DMS153 treated with DMSO at 0.1 percent for 48 hours (cell line): ENCODE results near the gene SMC5.
A peak's percentile ranks its signal among the peaks of the same experiment; 100 is the strongest.
"Not testable (repeated sequence)": the region's sequence is repeated elsewhere in the genome, so short reads cannot be mapped to it uniquely, and the experiment has no call there.

Source experiments
- DNase-seq: peaks from one replicate; lab custom pipeline; 2025; ENCODE audit not compliant: unreplicated experiment; lab: John Stamatoyannopoulos, UW

Gene SMC5

DNA sequence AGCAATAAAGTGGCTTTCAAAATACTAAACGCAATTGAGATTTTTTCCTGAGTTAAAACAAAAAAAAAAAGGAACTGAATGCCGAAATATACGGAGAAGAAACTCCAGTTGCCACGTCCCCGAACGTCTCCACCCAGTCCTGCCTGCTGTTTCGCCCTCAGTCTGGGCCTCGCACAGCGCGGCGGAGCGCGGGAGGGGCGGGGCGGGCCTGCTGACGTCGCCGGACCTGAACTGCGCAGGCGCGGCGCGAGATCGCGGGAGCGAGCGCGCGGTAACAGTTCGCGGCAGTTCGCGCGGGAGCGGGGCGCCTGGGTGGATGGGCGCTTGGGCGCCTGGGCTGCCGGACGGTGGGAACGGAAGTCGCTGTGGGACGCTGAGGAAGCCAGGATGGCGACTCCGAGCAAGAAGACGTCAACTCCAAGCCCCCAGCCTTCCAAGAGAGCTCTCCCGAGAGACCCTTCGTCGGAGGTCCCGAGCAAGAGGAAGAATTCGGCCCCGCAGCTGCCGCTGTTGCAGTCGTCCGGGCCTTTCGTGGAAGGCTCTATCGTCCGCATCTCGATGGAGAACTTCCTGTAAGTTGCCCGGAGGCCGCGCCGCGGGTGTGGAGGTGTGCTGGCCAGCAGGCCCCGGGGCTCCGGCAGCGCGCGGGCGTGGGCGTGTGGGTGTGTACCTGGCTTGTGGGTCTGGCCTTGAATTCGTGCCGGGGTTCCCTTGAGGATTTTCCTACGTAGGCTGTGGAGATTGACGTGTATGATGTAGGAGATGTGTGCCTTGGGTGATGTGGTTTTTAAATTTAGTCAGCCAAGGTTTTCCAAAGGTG, at the start of gene SMC5:
SMC5 (plus strand) TSS at position 287 of the 820 bp plus-strand sequence; CDS start at position 388, 101 bp downstream.
- DNase-seq = peak; percentile 83

GRCh38 chr9:70217029-70217428, 41.7 kb upstream of the SMC5 start:
- DNase-seq = no peak

DNA sequence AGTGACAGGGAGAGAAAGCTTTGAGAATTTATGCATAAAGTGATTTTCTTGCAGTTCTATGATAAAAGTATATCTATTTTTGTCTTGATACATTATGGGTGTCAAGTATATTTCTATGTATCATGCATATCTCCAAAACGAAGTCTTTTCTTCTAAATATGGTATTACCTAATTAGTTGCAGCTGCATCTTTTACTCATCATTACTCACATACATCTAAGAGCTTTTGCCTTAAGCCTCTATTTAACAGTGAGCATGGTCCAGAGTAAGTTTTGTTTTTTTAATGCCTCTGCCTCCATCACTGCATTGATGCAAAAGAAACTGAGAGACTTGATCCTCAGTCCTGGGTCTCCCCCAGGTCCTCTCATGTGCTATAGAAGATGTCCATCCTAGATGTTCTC, 40.0 kb upstream of the SMC5 start:
- no peak for DNase-seq

GRCh38 chr9:70220216-70220615, 38.6 kb upstream of the SMC5 start:
- DNase-seq = no peak

- DNase-seq = no peak
These were observed 36.4 kb upstream of the SMC5 start for GRCh38 chr9:70222354-70222753.

- DNase-seq = no peak
These were observed 30.7 kb upstream of the SMC5 start for GRCh38 chr9:70228118-70228517.

- no peak for DNase-seq
These were observed 30.2 kb upstream of the SMC5 start for GRCh38 chr9:70228611-70229010.

DNA sequence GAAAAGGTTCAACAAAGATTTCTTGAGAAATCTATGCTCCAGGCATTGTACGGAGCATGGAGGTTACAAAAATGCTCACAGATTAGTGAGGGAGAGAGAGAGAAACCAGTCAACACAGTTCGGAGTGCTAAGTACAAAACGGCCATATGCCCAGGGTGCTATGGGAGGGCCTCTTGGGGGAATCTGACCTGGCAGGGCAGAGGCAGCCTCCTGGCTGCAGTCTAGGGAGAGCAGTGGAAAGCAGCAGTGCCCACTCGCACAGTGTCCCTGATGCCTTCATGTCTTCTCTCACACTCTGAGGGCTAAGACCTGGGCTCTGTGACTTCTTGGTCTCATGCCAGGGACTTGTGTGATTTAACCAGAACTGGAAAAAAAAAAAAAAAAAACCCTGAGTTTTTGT, 29.8 kb upstream of the SMC5 start:
- DNase-seq = no peak

- no peak for DNase-seq
These were observed 29.2 kb upstream of the SMC5 start for GRCh38 chr9:70229579-70229978.

DNA sequence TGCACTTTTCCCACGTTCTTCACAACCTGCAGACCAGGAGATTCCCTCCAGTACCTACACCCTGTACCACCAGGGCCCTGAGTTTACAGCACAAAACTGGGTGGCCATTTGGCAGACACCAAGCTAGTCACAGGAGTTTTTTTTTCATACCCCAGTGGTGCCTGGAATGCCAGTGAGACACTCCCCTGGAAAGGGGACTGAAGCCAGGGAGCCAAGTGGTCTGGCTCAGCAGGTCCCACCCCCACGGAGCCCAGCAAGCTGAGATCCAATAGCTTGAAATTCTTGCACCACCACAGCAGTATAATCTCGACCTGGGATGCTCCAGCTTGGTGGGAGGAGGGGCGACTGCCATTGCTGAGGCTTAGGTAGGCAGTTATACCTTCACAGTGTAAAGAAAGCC, 26.3 kb upstream of the SMC5 start:
- DNase-seq = no peak

- not testable (repeated sequence) for DNase-seq
These were observed 24.6 kb upstream of the SMC5 start for GRCh38 chr9:70234208-70234607.

- not testable (repeated sequence) for DNase-seq
These were observed 12.8 kb upstream of the SMC5 start for GRCh38 chr9:70245952-70246351.

GRCh38 chr9:70250221-70250620, 8.6 kb upstream of the SMC5 start:
- DNase-seq = no peak

- DNase-seq = no peak
These were observed 3.3 kb upstream of the SMC5 start for GRCh38 chr9:70255486-70255885.

- no peak for DNase-seq
These were observed 2.6 kb upstream of the SMC5 start for GRCh38 chr9:70256123-70256551.

- no peak for DNase-seq
These were observed 1.3 kb upstream of the SMC5 start for GRCh38 chr9:70257502-70257901.

- DNase-seq = peak; percentile 83
These were observed 637 bp upstream of the SMC5 start for GRCh38 chr9:70257991-70258691.

- no peak for DNase-seq
These were observed 679 bp downstream of the SMC5 start for GRCh38 chr9:70259512-70259802.

DNA sequence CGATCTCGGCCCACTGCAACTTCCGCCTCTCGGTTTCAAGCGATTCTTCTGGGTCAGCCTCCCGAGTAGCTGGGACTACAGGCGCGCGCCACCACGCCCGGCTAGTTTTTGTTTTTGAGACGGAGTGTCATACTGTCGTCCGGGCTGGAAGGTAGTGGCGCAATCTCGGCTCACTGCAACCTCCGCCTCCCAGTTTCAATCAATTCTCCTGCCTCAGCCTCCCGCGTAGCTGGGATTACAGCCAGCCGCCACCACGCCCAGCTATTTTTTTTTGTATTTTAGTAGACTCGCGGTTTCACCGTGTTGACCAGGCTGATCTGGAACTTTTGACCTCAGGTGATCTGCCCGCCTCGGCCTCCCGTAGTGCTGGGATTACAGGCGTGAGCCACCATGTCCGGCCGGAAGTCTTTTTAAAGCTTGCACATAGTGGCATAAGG, 1.2 kb downstream of the SMC5 start:
- DNase-seq = no peak

GRCh38 chr9:70260606-70261005, 1.8 kb downstream of the SMC5 start:
- no peak for DNase-seq

DNA sequence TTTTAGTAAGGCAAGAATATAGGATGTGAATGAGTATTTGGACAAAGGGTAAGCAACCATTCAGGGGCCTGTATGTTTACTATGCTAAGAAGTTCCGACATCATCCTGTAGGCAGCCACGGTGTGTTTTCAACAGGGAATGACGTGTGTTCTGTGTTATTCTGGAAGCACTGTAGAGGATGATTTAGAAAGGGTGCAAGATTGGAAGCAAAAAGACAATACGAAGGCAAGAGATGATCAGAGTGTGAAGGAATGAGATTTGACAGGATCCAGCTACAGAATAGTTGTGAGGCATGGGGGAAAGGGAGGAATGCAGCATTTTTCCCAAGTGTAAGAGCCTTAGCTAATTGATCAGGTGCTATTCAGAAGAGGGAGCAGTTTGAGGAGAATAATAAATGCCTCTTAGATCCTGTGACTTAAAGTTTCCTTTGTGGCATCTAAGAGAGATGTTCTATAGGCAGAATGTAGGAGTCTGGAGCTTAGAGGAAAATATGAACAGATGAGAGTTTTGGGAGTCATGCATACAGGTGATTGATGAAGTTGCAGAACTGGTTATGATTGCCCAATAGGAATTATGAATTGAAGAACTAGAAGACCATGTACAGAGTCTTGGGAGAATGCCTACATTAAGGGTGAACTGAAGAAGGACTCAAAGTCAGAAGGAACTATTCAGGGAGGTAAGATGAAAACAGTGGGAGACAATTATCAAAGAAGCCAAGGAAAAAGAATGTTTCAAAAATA, 2.5 kb downstream of the SMC5 start:
- DNase-seq = no peak

DNA sequence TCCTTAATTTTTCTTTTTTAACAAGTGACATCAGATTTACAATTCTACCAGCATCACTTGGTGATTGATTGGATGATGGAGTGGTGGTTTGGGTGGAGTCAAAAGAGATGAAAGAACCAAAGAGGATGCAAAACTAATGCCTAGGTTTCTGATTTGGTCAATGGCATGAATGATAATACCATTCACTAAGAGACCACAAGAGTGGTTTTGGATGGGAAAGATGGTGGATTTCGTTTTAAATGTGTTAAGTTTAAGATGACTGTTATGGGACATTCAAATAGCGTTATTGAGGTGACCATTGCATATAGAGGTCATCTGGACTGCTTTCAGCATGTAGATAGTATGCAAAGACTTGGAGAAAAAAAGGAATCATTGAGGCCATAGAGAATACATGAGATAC, 3.6 kb downstream of the SMC5 start:
- no peak for DNase-seq
